ENCODE results near the gene TRIM34.
"Not testable (repeated sequence)": the region's sequence is repeated elsewhere in the genome, so short reads cannot be mapped to it uniquely, and the experiment has no call there.

- TF ChIP-seq CTCF (IDR thresholded peaks at IDR 0.05; ENCODE audit: poor library complexity, severe bottlenecking); EZH2 (IDR thresholded peaks at IDR 0.05; ENCODE audit: borderline replicate concordance, insufficient read depth, low read length, poor library complexity, severe bottlenecking); POLR2AphosphoS5 (IDR thresholded peaks at IDR 0.05); MXI1 (conservative IDR thresholded peaks at IDR 0.05; ENCODE audit: poor library complexity, severe bottlenecking); SMC3 (conservative IDR thresholded peaks at IDR 0.05; ENCODE audit: poor library complexity); REST (IDR thresholded peaks at IDR 0.05; ENCODE audit: borderline replicate concordance); TAF1 (IDR thresholded peaks at IDR 0.05; ENCODE audit: low read depth): not testable (repeated sequence)
Observed at GRCh38 chr11:5584458-5584857, 40.3 kb upstream of the TRIM34 start.

All from neural cell (in vitro differentiated cells).